HepG2 (cell line): Measurements from ENCODE around the gene RPS6KC1.

ENCODE experiments used
- JDP2 ChIP-seq: sonication (generic); formaldehyde crosslinking; IDR thresholded peaks from 2 replicates; pipeline ENCODE4 v1.8.1; 2022; ENCODE audit warnings: missing genetic modification reagents, borderline replicate concordance
- POLR2G ChIP-seq: fragments of 200-400 bp; formaldehyde crosslinking; IDR thresholded peaks from 2 replicates; pipeline ENCODE4 v1.6.1; 2018; ENCODE audit warnings: mild to moderate bottlenecking, low read depth, low read length, moderate library complexity
- YY1 ChIP-seq: IDR thresholded peaks from 2 replicates; pipeline ENCODE4 v1.6.1; 2011; ENCODE audit warnings: low read length, low read depth, moderate library complexity, mild to moderate bottlenecking; ENCODE audit not compliant: insufficient read depth, insufficient replicate concordance
- ZNF557 ChIP-seq: sonication (generic); formaldehyde crosslinking; IDR thresholded peaks from 2 replicates; pipeline ENCODE4 v1.4.0; 2020; ENCODE audit warnings: missing genetic modification reagents
- ZNF678 ChIP-seq: sonication (generic); formaldehyde crosslinking; IDR thresholded peaks from 2 replicates; pipeline ENCODE4 v1.4.0; 2020; ENCODE audit warnings: mild to moderate bottlenecking, missing genetic modification reagents
- ZNF841 ChIP-seq: sonication (generic); formaldehyde crosslinking; IDR thresholded peaks from 2 replicates; pipeline ENCODE4 v1.8.1; 2023; ENCODE audit warnings: missing genetic modification reagents, borderline replicate concordance
- TF ChIP-seq, protein P1 (sequence below): sonication (generic); formaldehyde crosslinking; IDR thresholded peaks from 2 replicates; pipeline ENCODE4 v1.4.0; 2020; ENCODE audit warnings: missing genetic modification reagents

DNA sequence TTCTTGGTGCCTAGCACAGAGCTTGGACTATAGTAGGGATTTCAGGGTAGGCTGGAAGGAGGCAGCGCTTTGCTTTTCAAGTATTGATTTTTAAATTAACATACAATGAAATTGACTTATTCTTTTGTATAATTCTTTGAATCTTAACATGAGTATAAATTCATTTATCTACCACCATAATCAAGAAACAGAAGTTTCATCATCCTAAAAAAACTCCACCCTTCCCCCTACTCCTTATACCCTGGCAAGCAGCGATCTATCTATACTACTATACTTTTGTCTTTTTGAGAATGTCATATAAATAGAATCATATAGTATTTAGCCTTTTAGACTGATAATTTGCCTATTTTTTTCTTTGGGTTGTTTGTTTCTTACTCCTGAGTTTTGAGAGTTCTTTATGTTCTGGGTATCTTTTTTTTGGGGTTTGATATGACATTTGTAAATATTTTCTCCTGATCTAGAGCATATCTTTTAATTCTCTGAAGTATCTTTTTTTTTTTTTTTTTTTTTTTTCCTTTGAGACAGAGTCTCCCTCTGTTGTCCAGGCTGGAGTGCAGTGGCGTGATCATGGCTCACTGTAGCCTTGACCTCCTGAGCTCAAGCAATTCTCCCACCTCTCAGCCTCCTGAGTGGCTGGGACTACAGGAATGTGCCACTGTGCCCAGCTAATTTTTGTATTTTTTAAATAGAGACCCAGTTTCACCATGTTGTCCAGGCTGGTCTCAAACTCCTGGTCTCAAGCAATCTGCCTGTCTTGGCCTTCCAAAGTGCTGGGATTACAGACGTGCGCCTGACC lies 6.4 kb downstream of the RPS6KC1 start:
- TF ChIP-seq, protein P1, sequence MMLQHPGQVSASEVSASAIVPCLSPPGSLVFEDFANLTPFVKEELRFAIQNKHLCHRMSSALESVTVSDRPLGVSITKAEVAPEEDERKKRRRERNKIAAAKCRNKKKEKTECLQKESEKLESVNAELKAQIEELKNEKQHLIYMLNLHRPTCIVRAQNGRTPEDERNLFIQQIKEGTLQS (CRISPR knock-in tag) = no peak
- TF ChIP-seq ZNF841 (CRISPR knock-in tag) = no peak
- TF ChIP-seq YY1 = no peak
- TF ChIP-seq POLR2G = no peak
- TF ChIP-seq JDP2 = no peak
- TF ChIP-seq ZNF678 (CRISPR knock-in tag) = no peak
- no peak for TF ChIP-seq ZNF557 (CRISPR knock-in tag)
